Hypothalamus (tissue), 51 donors: ENCODE data around the gene ITGA7.
A peak's percentile ranks its signal among the peaks of the same experiment; 100 is the strongest.

Experiments
- DNase-seq, 51 donors: peaks; one replicate each; lab custom pipeline; 2025; lab: John Stamatoyannopoulos, UW

The ITGA7 gene

DNA sequence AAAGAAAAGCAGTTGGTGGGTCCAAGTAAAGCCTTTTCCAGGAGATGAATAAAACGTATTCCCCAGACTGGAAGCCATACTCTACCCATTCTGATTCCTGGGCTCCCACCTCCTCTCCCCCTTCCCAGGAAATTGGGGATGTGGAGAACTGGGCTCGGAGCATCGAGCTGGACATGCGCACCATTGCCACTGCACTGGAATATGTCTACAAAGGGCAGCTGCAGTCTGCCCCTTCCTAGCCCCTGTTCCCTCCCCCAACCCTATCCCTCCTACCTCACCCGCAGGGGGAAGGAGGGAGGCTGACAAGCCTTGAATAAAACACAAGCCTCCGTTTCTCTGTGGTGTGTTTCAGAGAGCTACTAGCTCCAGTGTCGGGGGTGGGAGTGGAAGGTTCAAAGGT is 11.7 kb upstream of the ITGA7 start:
- no peak for DNase-seq

DNA sequence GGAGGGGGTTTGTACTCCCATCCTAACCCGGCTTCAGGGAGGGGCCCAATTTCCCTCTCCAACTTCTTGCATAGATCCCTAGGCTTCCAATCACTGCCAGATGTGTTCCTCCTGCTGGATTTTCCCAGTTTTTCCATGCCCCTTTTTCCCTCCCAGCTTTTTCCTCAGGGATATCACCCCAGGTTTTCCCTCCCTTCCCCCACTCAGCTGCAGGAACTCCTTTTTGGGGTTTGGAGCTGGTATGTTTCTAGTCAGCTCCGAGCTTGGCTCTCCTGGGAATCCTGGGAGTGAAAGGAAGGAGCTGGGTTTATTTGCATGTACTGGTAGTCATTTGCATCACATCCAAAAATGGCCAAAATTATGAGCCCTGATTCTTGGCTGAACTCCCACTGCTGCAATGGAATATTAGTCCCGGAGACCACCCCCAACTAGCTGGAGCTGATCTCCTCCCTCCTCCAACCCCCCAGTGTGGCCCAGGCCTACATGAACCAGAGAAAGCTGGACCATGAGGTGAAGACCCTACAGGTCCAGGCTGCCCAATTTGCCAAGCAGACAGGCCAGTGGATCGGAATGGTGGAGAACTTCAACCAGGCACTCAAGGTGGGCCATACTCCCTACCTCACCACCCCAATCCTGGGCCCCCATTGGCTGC is 11.0 kb upstream of the ITGA7 start:
- no peak for DNase-seq

- DNase-seq, result no peak
These were observed 10.3 kb upstream of the ITGA7 start for GRCh38 chr12:55718015-55718414.

GRCh38 chr12:55717011-55718007 is 9.6 kb upstream of the ITGA7 start:
- peak in 1 of 51 donors; percentile 47 for DNase-seq

- no peak for DNase-seq
These were observed 8.9 kb upstream of the ITGA7 start for GRCh38 chr12:55716582-55716957.

DNA sequence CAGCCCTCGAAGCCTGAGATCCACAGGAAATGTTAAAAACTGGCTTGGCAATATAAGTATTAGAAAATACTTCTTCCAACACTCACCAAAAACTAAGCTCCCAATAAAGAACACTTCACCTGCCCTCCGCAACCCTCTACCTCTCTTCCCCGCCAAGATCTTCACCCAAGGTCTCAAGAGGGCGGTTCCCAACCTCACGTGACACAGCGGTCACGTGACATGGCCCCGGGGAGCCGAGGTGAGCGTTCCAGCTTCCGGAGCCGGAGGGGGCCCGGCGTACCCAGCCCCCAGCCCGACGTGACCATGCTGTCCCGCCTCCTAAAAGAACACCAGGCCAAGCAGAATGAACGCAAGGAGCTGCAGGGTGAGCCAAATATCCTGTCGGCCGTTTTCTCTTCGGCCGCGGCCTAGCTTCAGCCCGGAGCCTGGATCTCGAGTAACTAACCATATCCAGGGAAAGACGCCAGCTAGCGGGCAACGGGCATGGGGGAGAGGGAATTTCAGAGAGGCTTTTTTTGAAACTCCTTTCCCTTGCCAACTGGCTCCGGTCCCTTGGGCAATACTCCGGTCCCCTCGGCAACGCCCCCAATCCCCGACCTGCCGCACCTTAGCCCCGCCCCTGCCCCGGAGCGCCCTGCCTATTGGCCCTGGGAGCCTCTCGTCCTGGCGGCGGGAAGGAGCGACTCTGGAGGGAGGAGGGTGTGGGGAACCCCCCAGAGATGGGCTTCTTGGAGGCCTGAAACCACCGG is 8.3 kb upstream of the ITGA7 start, which contains the start of gene BLOC1S1:
TSS of gene BLOC1S1 (plus strand) at position 214 of the 749 bp plus-strand sequence. CDS start at position 220, 6 bp downstream.
- DNase-seq, result peak; percentile 50 to 92 (median 81)

DNA sequence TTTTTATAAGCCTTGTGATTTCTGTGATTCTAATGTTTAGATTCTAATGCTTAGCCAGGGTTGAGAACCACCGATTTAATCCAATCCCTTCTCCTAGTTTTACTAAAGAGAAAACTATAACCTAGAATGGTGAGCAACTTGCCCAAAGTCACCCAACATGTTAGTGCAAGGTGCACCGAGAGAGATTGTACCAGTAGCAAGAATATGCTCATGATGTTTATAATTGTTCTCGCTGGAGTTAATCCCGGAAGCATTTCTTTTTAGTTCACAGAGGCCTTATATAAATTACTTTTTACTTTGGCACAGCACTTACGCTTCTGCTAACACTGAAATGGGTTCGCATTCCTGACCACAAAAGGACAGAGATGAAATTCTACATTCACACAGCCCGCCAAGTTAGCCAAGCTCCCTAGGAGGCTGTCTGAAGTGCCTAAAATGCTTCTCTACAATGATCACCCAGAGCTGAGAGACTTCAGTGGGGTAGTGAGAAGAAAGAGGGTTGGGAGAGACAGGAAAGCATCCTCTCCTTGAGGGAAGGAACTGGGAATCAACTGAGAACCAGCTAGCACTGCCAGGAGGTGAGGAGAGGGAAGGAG is 7.6 kb upstream of the ITGA7 start:
- DNase-seq, result no peak

GRCh38 chr12:55713721-55714120 is 6.0 kb upstream of the ITGA7 start:
- no peak for DNase-seq

- DNase-seq, result no peak
These were observed 5.2 kb upstream of the ITGA7 start for GRCh38 chr12:55712700-55713415.

DNA sequence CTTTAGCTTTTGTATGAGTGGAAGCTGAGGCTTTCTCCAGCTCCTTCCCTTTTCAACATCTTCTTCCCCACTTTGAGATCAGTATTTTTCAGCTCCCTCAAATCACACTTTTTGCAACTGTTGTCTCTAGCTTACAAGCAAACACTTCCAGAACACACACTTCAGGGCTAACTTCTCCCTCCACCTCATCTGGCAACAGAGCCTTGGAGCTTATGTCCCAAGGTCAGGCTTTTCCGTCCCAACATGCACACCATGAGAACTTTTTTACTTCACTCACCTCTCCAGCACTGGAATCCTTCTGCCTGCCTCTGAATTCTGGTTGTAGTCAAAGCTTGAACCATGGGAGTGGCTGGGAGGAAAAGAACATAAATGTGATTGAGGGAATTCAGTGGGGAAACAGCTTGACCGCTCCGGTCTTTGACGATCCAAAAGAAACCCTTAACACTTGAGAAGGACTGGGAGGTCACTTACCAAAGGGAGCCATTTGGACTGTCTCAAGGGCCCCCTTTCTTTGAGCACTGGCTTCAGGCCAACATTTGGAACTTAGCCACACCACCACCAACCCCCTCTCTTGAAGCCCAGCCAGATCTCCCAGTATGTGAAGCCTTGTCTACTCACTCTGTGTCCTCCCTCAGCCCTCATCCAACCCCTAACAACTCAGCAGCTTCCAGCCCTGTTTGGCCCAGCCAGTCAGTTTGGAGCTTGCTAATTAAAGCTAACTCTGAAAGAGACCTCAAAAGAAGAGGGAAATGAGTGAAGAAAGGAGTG is 4.3 kb upstream of the ITGA7 start:
- DNase-seq, result peak in 18 of 51 donors; percentile 14 to 63 (median 34)

DNA sequence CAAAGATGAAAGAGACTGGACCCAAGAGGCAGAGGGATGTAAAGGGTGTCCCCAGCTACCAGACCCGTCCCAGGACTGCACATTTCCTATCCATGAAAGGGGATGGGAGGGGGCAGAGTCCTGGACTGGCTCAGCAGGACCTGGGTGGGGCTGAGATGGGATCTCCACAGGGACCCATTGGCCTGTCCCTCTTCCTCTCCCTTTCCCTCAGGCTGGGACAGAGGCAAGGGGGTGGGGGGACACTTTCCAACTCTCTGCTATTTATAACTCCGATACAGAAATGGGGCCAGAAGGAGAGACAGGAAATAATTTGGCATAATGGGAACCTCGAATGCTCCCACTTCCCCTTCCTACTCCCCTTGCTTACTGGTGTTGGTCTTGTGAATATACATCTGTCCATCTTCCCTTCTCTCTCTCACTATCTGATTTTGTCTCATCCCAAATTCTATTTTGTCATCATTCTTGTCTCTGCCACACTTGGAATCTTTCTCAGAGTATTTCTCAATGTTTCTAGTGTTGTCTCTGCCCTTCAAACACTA is 1.1 kb upstream of the ITGA7 start:
- DNase-seq, result no peak

GRCh38 chr12:55707219-55707671 is 459 bp downstream of the ITGA7 start:
- peak in 5 of 51 donors; percentile 6 to 40 (median 29) for DNase-seq

- DNase-seq, result no peak
These were observed 1.0 kb downstream of the ITGA7 start for GRCh38 chr12:55706568-55707218.

DNA sequence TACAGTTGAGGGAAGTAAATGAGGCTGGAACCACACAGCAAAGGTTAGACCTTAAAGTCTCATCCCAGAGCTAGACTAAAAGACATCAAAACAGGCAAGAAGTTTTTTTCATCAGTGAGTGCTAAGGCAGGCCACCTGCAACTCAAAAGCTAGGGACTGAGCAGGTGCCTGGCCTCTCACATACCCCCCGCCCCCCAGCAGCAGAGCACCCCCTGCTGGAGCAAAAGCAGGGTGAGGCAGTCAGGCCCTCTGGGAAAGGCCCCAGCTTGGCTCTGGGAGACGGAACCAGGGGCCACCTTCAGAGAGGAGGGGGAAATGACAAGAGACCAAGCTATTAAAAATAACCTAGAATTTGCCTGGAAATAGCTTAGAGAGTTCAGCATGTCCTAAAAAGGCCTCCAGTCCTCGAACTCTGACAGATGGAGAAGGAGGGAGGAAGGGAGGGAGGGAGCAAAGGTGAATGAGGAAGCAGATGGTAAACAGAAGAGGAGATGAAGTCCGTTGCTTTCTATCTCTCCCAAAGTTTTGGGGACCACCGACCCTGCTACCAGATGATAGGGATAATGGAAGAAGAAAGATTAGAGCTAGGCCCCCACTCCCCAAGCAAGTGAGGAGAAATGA is 1.8 kb downstream of the ITGA7 start:
- peak in 1 of 51 donors; percentile 3 for DNase-seq

- peak in 4 of 51 donors; percentile 16 to 37 (median 26) for DNase-seq
These were observed 2.6 kb downstream of the ITGA7 start for GRCh38 chr12:55704824-55705718.

GRCh38 chr12:55703901-55704761 is 3.6 kb downstream of the ITGA7 start:
- peak in 8 of 51 donors; percentile 9 to 46 (median 20) for DNase-seq
